Esophagus muscularis mucosa (tissue), 4 donors: ENCODE data around the gene RBSN. TPM values are rescaled to one million over a fixed set of nuclear protein-coding genes. Genes with fewer than 3 reads are reported as not detected.

Experiments used
- DNase-seq: peaks from one replicate; pipeline ENCODE4 v3.0.0-alpha.2; 2017; ENCODE audit errors: extremely low spot score
- H3K27ac ChIP-seq, 4 donors: fragments of 200-600 bp; sonication (generic); replicated peaks in 1 of 4; 1 replicate in 3 of 4; 2 replicates in 1 of 4; pipeline ENCODE4 v1.5.1; 2016 to 2019; ENCODE audit warnings: mild to moderate bottlenecking in 1 of 4
- H3K27me3 ChIP-seq, 4 donors: fragments of 200-600 bp; sonication (generic); one replicate each; pipeline versions ENCODE4 v1.5.1 to v1.6.0; 2016 to 2019
- H3K36me3 ChIP-seq, 4 donors: fragments of 200-600 bp; sonication (generic); one replicate each; pipeline ENCODE4 v1.5.1; 2016 to 2019
- H3K4me1 ChIP-seq, 4 donors: fragments of 200-600 bp; sonication (generic); one replicate each; pipeline ENCODE4 v1.5.1; 2016 to 2019
- H3K4me3 ChIP-seq, 4 donors: fragments of 200-600 bp; sonication (generic); 1 replicate in 2 of 4; 2 replicates in 2 of 4; pipeline ENCODE4 v1.5.1; 2016 to 2019; ENCODE audit warnings: mild to moderate bottlenecking in 4 of 4, moderate library complexity in 1 of 4
- H3K9me3 ChIP-seq, 4 donors: fragments of 200-600 bp; sonication (generic); 1 replicate in 3 of 4; 2 replicates in 1 of 4; pipeline ENCODE4 v1.5.1; 2016 to 2019
- CTCF ChIP-seq, 3 experiments: fragments of 200-600 bp in 2 of 3; fragments of 450-650 bp in 1 of 3; sonication (generic) in 2 of 3; IDR thresholded peaks; one replicate each; pipeline ENCODE4 v1.5.1; 2017 to 2019; ENCODE audit warnings: antibody characterized with exemption in 3 of 3, mild to moderate bottlenecking in 2 of 3, moderate library complexity in 1 of 3
- EP300 ChIP-seq: sonication (generic); formaldehyde crosslinking; IDR thresholded peaks from one replicate; pipeline ENCODE4 v1.6.1; 2017; ENCODE audit warnings: antibody characterized with exemption
- POLR2A ChIP-seq: fragments of 450-650 bp; IDR thresholded peaks from one replicate; pipeline ENCODE4 v1.6.1; 2017; ENCODE audit warnings: antibody characterized with exemption, moderate library complexity, mild to moderate bottlenecking, low read depth
- POLR2AphosphoS5 ChIP-seq, 2 donors: sonication (generic); formaldehyde crosslinking; IDR thresholded peaks; one replicate each; pipeline ENCODE4 v1.6.1; 2017; ENCODE audit warnings: antibody characterized with exemption in 2 of 2
- WGBS: methylation state at CpG from one replicate; pipeline ENCODE4 v1.1.5; 2018; 5-methylcytosine and 5-hydroxymethylcytosine counted together
- intact Hi-C: fragments of 100-400 bp; cut with DNase I; formaldehyde crosslinking; loops from one replicate; pipeline ENCODE4 v1.15.1; 2023
- total RNA-seq, 4 donors: library from RNA; depleted of rRNA; stranded (reverse); fragments of >200 nt; gene quantifications; one replicate each; pipeline versions ENCODE4 v1.1.0 to v1.2.1, GENCODE V29; 2016

RBSN gene
- total RNA-seq, 4 donors from 2014 or later, result 31.6 to 45.7 (median 39.0) TPM

DNA sequence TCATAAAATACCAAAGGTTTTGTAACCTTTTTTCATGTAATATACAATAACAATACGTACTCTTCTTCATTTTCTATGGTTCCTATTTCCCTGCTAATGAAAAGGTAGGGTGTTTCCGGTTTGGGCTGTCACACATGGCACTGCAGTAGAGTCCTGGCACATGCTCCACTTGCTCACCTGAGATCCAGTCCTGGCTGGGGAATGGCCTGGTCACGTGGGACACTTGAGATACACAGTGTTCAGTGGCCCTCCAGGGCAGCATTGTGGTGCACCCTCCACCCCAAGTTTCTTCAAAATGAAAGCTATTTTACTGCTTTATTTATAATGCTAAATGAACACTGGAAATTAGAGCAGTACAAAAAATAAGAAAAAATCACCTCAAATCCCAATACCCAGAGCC lies 57.0 kb downstream of the RBSN start:
- Histone ChIP-seq H3K9me3 (no peaks in the 10 kb centered on the region), H3K36me3 (peaks cover 18 to 96% (median 93%) of the 10 kb centered on the region in 4 donors), H3K4me3 (no peak overlapping the region), H3K27ac (no peak overlapping the region), H3K4me1 (peaks cover 0 to 12% (median 4%) of the 10 kb centered on the region in 4 donors), H3K27me3 (no peaks in the 10 kb centered on the region)
- intact Hi-C loops, result no loop called here
- 90% methylated on average over 3 of the region's 3 CpGs for WGBS
- no peak for DNase-seq
- TF ChIP-seq POLR2A (no peak), CTCF (IDR thresholded peaks at IDR 0.05) (no peak), POLR2AphosphoS5 (IDR thresholded peaks at IDR 0.05) (no peak), EP300 (no peak)

DNA sequence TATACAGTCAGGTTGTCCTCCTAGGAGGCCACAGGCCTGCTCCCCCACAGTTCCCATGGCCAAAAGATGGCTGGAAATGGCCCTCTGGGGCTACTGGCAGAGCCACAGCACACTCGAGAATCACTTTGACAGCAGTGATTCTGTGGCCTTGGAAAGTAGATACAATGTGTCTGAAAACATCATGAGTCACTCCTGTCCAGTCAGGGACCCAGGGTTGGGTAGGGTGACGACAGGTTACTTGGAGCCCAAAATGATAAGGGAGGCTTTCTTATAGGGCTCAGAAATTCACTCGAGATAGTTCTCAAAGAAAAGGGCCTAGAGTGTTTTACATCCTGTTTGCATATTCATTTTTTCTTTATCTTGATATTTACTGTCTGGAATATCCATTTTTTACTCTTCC lies 58.1 kb downstream of the RBSN start:
- intact Hi-C loops, result no loop called here
- TF ChIP-seq POLR2A, result no peak
- TF ChIP-seq CTCF (IDR thresholded peaks at IDR 0.05), result no peak
- TF ChIP-seq POLR2AphosphoS5 (IDR thresholded peaks at IDR 0.05), result no peak
- no peak for TF ChIP-seq EP300
- no peak overlapping the region for H3K27ac ChIP-seq
- DNase-seq, result no peak
- H3K4me3 ChIP-seq, result no peak overlapping the region
- H3K9me3 ChIP-seq, result no peaks in the 10 kb centered on the region
- WGBS, result 85% methylated on average over 3 of the region's 3 CpGs
- peaks cover 0 to 12% (median 4%) of the 10 kb centered on the region in 4 donors for H3K4me1 ChIP-seq
- no peaks in the 10 kb centered on the region for H3K27me3 ChIP-seq
- peaks cover 16 to 96% (median 88%) of the 10 kb centered on the region in 4 donors for H3K36me3 ChIP-seq

DNA sequence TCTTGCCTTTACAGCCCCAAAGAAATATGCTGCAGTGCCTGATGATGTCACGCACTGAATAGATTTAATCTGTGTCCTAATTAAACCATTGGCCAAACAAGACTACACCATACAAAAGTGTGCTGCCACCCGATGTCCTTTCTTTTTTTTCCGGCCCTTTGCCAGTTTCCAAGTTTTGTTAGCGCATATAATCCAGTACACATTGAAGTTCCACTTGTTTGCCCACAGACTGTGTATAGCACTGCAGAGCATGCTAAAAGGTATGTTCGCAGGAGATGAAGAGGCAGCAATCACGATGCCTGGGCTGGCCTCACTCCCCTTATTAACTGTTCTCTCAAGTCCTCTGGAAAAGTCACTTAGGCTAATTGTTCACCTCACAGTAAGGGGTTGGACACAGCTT lies 60.6 kb downstream of the RBSN start:
- Histone ChIP-seq H3K36me3 (peaks cover 18 to 96% (median 88%) of the 10 kb centered on the region in 4 donors), H3K27ac (no peak overlapping the region), H3K4me3 (no peak overlapping the region), H3K9me3 (no peaks in the 10 kb centered on the region), H3K4me1 (peaks cover 0 to 12% (median 4%) of the 10 kb centered on the region in 4 donors), H3K27me3 (no peaks in the 10 kb centered on the region)
- no peak for DNase-seq
- 87% methylated on average over 6 of the region's 6 CpGs for WGBS
- TF ChIP-seq CTCF (IDR thresholded peaks at IDR 0.05) (no peak), EP300 (no peak), POLR2AphosphoS5 (IDR thresholded peaks at IDR 0.05) (no peak), POLR2A (no peak)
- intact Hi-C loops, result no loop called here

DNA sequence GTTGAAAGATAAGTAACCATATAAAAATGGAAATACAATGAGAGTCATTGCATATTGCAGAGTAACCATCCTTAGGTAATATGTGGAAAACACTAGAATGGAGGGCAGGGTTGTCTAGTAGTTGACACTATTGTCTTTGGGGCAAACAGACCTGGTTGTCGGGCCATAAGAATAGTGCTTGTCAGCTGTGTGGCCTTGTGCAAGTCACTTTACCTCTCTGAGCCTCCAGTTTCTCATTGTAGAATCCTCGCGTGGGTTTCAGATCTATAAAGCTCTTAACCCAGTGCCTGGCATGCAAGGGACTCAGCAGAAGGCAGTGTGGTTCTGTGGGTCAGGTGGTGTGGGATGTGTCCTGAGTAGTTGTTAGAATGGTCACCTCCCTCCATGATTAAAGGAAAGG lies 65.8 kb downstream of the RBSN start:
- peaks cover 32 to 100% (median 88%) of the 10 kb centered on the region in 4 donors for H3K36me3 ChIP-seq
- DNase-seq, result no peak
- intact Hi-C loops, result no loop called here

More for the DNA sequence above, 65.8 kb downstream of the RBSN start:
- Histone ChIP-seq H3K4me3 (no peak overlapping the region), H3K27me3 (no peaks in the 10 kb centered on the region), H3K9me3 (no peaks in the 10 kb centered on the region), H3K27ac (no peak overlapping the region), H3K4me1 (no peaks in the 10 kb centered on the region)
- TF ChIP-seq POLR2A (no peak), CTCF (IDR thresholded peaks at IDR 0.05) (no peak), EP300 (no peak), POLR2AphosphoS5 (IDR thresholded peaks at IDR 0.05) (no peak)
- 95% methylated on average over 3 of the region's 3 CpGs for WGBS
